Endodermal cell (in vitro differentiated cells): ENCODE data around the gene WFDC8. TPM values are rescaled to one million over a fixed set of nuclear protein-coding genes. Genes with fewer than 3 reads are reported as not detected.

ENCODE experiments used
- DNase-seq: peaks from one replicate; pipeline ENCODE4 v3.0.0-alpha.2; 2017
- H3K27ac ChIP-seq: 2 replicates; pipeline ENCODE4 v1.5.1; 2013; ENCODE audit warnings: mild to moderate bottlenecking, low read depth, low read length, moderate library complexity
- H3K27me3 ChIP-seq: 2 replicates; pipeline ENCODE4 v1.6.1; 2013; ENCODE audit warnings: mild to moderate bottlenecking, low read length, moderate library complexity; ENCODE audit not compliant: insufficient read depth, control insufficient read depth, poor library complexity, severe bottlenecking
- H3K36me3 ChIP-seq: 2 replicates; pipeline ENCODE4 v1.7.0; 2013; ENCODE audit warnings: mild to moderate bottlenecking, low read length, moderate library complexity; ENCODE audit not compliant: control insufficient read depth, insufficient read depth
- H3K4me1 ChIP-seq: one replicate; pipeline ENCODE4 v1.7.0; 2013; ENCODE audit warnings: low read length; ENCODE audit not compliant: control insufficient read depth, insufficient read depth
- H3K4me3 ChIP-seq: 2 replicates; pipeline ENCODE4 v1.5.1; 2013; ENCODE audit warnings: mild to moderate bottlenecking, low read length, moderate library complexity
- H3K9ac ChIP-seq: 2 replicates; pipeline ENCODE4 v1.6.1; 2013; ENCODE audit warnings: mild to moderate bottlenecking, low read length, moderate library complexity; ENCODE audit not compliant: poor library complexity, severe bottlenecking; ENCODE audit errors: extremely low read depth
- H3K9me3 ChIP-seq: 2 replicates; pipeline ENCODE4 v1.6.1; 2013; ENCODE audit warnings: mild to moderate bottlenecking, low read length, moderate library complexity; ENCODE audit not compliant: control insufficient read depth
- H3K27ac Mint-ChIP-seq: 2 replicates; pipeline ENCODE4 v1.8.0; 2020; ENCODE audit warnings: mixed read lengths
- H3K27me3 Mint-ChIP-seq: 2 replicates; pipeline ENCODE4 v1.8.0; 2021; ENCODE audit warnings: mild to moderate bottlenecking, mixed read lengths; ENCODE audit not compliant: insufficient read depth
- H3K36me3 Mint-ChIP-seq: 2 replicates; pipeline ENCODE4 v1.8.0; 2020; ENCODE audit warnings: low read depth, mixed read lengths
- H3K4me1 Mint-ChIP-seq: 2 replicates; pipeline ENCODE4 v1.8.0; 2020; ENCODE audit warnings: mixed read lengths
- H3K4me3 Mint-ChIP-seq: 2 replicates; pipeline ENCODE4 v1.8.0; 2020; ENCODE audit warnings: mild to moderate bottlenecking, moderate library complexity, mixed read lengths
- H3K9me3 Mint-ChIP-seq: 2 replicates; pipeline ENCODE4 v1.8.0; 2020; ENCODE audit warnings: mild to moderate bottlenecking, mixed read lengths
- WGBS, 2 experiments: methylation state at CpG; one replicate each; pipeline versions ENCODE4 v1.1.5 to v1.1.7; 2013; ENCODE audit warnings: missing lambda C conversion rate in 2 of 2, mixed read lengths in 1 of 2; ENCODE audit not compliant: insufficient coverage in 1 of 2, insufficient read length in 1 of 2; 5-methylcytosine and 5-hydroxymethylcytosine counted together
- total RNA-seq, 2 donors: library from RNA; stranded (reverse); fragmentation: NEBNext Ultra II Directional in 1 of 2; extraction: Animal tissue kit (Norgen Biotek cat#: 25700) in 1 of 2; gene quantifications; 2 replicates in 1 of 2; 3 replicates in 1 of 2; pipeline ENCODE4 v1.2.1, GENCODE V29; 2021
- TF ChIP-seq, protein P1 (sequence below): fragments of 200-600 bp; sonication (generic); conservative IDR thresholded peaks from 2 replicates; pipeline ENCODE4 v1.5.0; 2021; ENCODE audit warnings: antibody characterized with exemption, mild to moderate bottlenecking

WFDC8 gene
- total RNA-seq, 2 donors from 2014 or later = not detected

DNA sequence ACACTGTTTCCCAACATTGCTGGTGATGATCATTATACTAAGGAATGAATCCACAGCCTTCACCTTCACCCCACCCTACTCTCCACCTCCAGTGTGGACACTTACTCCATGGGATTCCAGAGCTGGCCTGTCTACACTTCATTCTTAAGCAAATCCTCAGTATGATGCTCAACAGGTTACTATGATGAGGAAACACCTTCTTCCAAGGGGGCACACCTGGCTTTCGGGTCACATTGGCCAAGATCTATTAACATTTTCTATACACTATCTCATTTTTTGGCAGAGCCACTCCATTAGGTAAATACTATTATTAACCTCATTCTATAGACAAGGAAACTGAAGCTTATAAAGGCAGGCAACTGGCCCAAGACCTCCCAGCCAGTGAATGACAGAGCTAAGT is 23.9 kb downstream of the WFDC8 start:
- peaks cover 3% of the 10 kb centered on the region for H3K9me3 Mint-ChIP-seq
- TF ChIP-seq, protein P1, sequence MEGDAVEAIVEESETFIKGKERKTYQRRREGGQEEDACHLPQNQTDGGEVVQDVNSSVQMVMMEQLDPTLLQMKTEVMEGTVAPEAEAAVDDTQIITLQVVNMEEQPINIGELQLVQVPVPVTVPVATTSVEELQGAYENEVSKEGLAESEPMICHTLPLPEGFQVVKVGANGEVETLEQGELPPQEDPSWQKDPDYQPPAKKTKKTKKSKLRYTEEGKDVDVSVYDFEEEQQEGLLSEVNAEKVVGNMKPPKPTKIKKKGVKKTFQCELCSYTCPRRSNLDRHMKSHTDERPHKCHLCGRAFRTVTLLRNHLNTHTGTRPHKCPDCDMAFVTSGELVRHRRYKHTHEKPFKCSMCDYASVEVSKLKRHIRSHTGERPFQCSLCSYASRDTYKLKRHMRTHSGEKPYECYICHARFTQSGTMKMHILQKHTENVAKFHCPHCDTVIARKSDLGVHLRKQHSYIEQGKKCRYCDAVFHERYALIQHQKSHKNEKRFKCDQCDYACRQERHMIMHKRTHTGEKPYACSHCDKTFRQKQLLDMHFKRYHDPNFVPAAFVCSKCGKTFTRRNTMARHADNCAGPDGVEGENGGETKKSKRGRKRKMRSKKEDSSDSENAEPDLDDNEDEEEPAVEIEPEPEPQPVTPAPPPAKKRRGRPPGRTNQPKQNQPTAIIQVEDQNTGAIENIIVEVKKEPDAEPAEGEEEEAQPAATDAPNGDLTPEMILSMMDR = no peak
- H3K36me3 Mint-ChIP-seq = no peaks in the 10 kb centered on the region
- H3K4me1 Mint-ChIP-seq = no peaks in the 10 kb centered on the region
- H3K9me3 ChIP-seq = no peaks in the 10 kb centered on the region
- 93 to 100% methylated on average over 1 of the region's 1 CpG for WGBS, 2 experiments
- no peak overlapping the region for H3K4me3 Mint-ChIP-seq
- H3K27me3 Mint-ChIP-seq = peaks cover 2% of the 10 kb centered on the region
- no peaks in the 10 kb centered on the region for H3K27me3 ChIP-seq
- no peaks in the 10 kb centered on the region for H3K4me1 ChIP-seq
- H3K9ac ChIP-seq = no peak overlapping the region
- H3K4me3 ChIP-seq = no peak overlapping the region
- no peaks in the 10 kb centered on the region for H3K36me3 ChIP-seq
- H3K27ac Mint-ChIP-seq = no peak overlapping the region
- H3K27ac ChIP-seq = no peak overlapping the region
- DNase-seq = no peak

DNA sequence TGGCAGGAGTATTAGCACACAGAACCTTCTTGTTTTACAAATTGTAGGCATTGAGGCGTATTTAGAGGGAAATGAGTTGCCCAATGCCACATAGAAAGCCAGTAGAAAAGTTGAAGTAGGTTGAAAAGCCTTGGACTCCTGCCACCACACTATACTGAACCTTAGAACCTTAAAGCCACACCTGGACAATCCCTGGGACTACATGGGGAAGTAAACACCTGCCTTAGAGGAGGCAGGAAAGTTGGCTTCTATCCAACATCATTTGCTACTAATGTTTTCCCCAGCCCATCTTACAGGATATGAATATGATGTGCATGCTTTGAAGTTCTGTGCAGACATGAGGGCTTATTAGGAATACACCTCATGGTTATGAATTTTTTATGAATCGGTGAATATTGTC is 26.6 kb downstream of the WFDC8 start:
- Mint-ChIP-seq H3K4me1 (no peaks in the 10 kb centered on the region), H3K36me3 (no peaks in the 10 kb centered on the region), H3K9me3 (peaks cover 4% of the 10 kb centered on the region), H3K4me3 (no peak overlapping the region), H3K27me3 (peaks cover 3% of the 10 kb centered on the region), H3K27ac (no peak overlapping the region)
- TF ChIP-seq, protein P1 = no peak
- no peak for DNase-seq
- 91 to 100% methylated on average over 1 to 2 of the region's 2 CpGs for WGBS, 2 experiments
- no peak overlapping the region for H3K9ac ChIP-seq
- no peaks in the 10 kb centered on the region for H3K9me3 ChIP-seq
- H3K27ac ChIP-seq = no peak overlapping the region
- no peaks in the 10 kb centered on the region for H3K4me1 ChIP-seq
- no peaks in the 10 kb centered on the region for H3K36me3 ChIP-seq
- H3K4me3 ChIP-seq = no peak overlapping the region
- H3K27me3 ChIP-seq = no peaks in the 10 kb centered on the region

DNA sequence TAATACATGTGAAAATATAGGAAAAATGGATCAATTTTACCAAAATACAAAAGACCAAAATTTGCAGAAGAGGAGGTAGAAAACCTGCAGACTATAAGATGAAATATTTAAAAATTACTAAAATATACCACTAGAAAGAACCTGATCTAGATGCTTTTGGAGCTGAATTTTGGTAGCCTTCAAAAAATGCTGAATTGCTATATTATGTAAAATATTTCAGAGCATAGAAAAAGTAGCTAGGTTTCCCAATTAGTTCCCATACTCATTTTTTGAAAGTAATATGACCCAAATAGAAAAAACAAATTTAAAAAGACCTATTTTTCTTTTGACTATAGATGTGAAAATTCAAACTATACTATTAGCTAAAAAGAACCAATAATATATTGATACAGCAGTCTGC is 28.3 kb downstream of the WFDC8 start:
- Histone ChIP-seq H3K4me1 (no peaks in the 10 kb centered on the region), H3K27ac (no peak overlapping the region), H3K9me3 (no peaks in the 10 kb centered on the region), H3K4me3 (no peak overlapping the region), H3K27me3 (no peaks in the 10 kb centered on the region), H3K36me3 (no peaks in the 10 kb centered on the region), H3K9ac (no peak overlapping the region)
- TF ChIP-seq, protein P1 = no peak
- no peak for DNase-seq
- H3K4me1 Mint-ChIP-seq = peaks cover 2% of the 10 kb centered on the region
- peaks cover 4% of the 10 kb centered on the region for H3K9me3 Mint-ChIP-seq
- H3K27me3 Mint-ChIP-seq = peaks cover 3% of the 10 kb centered on the region
- no peaks in the 10 kb centered on the region for H3K36me3 Mint-ChIP-seq
- no peak overlapping the region for H3K27ac Mint-ChIP-seq
- no peak overlapping the region for H3K4me3 Mint-ChIP-seq
